ENCODE measurements around the gene RBBP5. TPM values are rescaled to one million over a fixed set of nuclear protein-coding genes. Genes with fewer than 3 reads are reported as not detected.

The RBBP5 gene
- total and polyA plus RNA-seq, 2 donors (not counting 1 experiment from before 2014, with no cell fraction given) = 6.8 to 18.5 TPM

GRCh38 chr1:205129447-205130029 is 7.8 kb upstream of the RBBP5 start:
- 100% methylated on average over 1 of the region's 4 CpGs for WGBS (ENCODE audit: insufficient coverage)
- Histone ChIP-seq H3K27ac (ENCODE audit: low read length in 2 of 2) (no peak overlapping the region), H3K4me3 (ENCODE audit: control extremely low read depth in 1 of 5, extremely low read depth in 1 of 5, insufficient read depth in 1 of 5, low read depth in 2 of 5, low read length in 4 of 5) (no peak overlapping the region), H3K4me2 (replicated peaks; ENCODE audit: low read depth, low read length, poor library complexity, severe bottlenecking) (no peak overlapping the region), H3K27me3 (replicated peaks in 1 of 4; ENCODE audit: control extremely low read depth in 1 of 4, control insufficient read depth in 3 of 4, insufficient read depth in 4 of 4, low read length in 3 of 4) (no peaks in the 10 kb centered on the region), H3K36me3 (replicated peaks in 1 of 2; ENCODE audit: control extremely low read depth in 1 of 2, control insufficient read depth in 1 of 2, extremely low read depth in 1 of 2, insufficient read depth in 2 of 2, low read length in 1 of 2) (no peaks in the 10 kb centered on the region), H3K79me2 (ENCODE audit: control insufficient read depth, insufficient read depth, low read length) (no peaks in the 10 kb centered on the region), H2AFZ (ENCODE audit: insufficient read depth, low read depth, low read length, poor library complexity, severe bottlenecking) (no peak overlapping the region), H3K9ac (ENCODE audit: low read length) (no peak overlapping the region), H3K9me3 (ENCODE audit: control extremely low read depth in 1 of 3, control insufficient read depth in 2 of 3, insufficient read depth in 1 of 3, low read length in 2 of 3) (no peaks in the 10 kb centered on the region), H3K4me1 (ENCODE audit: control insufficient read depth in 2 of 2, insufficient read depth in 2 of 2, low read length in 2 of 2) (peaks cover 14 to 21% of the 10 kb centered on the region in 2 donors), H4K20me1 (ENCODE audit: control insufficient read depth, insufficient read depth, low read length, poor library complexity, severe bottlenecking) (no peaks in the 10 kb centered on the region)
- TF ChIP-seq CTCF (IDR thresholded peaks at IDR 0.05) = no peak
- no peak for TF ChIP-seq EZH2 (IDR thresholded peaks at IDR 0.05; ENCODE audit: borderline replicate concordance, insufficient read depth, low read depth, low read length, poor library complexity, severe bottlenecking)
- Mint-ChIP-seq H3K27ac (no peak overlapping the region), H3K27me3 (no peaks in the 10 kb centered on the region), H3K4me3 (no peak overlapping the region), H3K4me1 (peaks cover 16% of the 10 kb centered on the region), H3K9me3 (ENCODE audit: insufficient read depth) (no peaks in the 10 kb centered on the region)
- ChIA-PET POLR2A (no interaction called here), CTCF (interaction anchor here (0.6 to 2.4 kb wide), 4 partner anchors 12 to 94 kb away, joined by 3 to 10 read pairs (median 5); no protein-coding TSS in a partner anchor)
- DNase-seq (no peak), ATAC-seq (ENCODE audit: low read depth) (no peak)
- intact Hi-C loops (cut with micrococcal nuclease) = loop anchor here (10.0 kb wide), 3 partner anchors 615 to 1265 kb away; partner anchors contain the start of genes RAB29 and SNRPE

DNA sequence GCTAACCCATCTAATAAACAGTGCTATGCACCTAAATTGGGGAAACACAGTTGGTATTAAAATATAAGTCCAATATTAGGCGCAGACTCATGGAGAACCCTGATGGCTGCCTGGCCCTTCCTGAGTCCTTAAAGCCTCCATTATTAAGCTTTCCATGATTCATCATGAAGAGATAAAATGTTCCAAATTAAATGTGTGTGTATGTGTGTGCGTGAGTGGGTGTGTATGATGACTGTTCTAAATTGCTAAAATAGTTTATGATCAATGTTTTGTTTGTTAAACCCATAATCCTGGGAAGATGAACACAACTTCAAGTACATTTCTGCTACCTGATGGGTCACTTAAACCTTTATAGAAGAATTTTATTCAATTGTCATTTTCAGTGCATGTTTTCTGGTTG is 6.3 kb upstream of the RBBP5 start:
- DNase-seq (no peak), ATAC-seq (ENCODE audit: low read depth) (no peak)
- Histone ChIP-seq H3K4me1 (ENCODE audit: control insufficient read depth in 2 of 2, insufficient read depth in 2 of 2, low read length in 2 of 2) (peaks cover 9 to 14% of the 10 kb centered on the region in 2 donors), H3K36me3 (replicated peaks in 1 of 2; ENCODE audit: control extremely low read depth in 1 of 2, control insufficient read depth in 1 of 2, extremely low read depth in 1 of 2, insufficient read depth in 2 of 2, low read length in 1 of 2) (no peaks in the 10 kb centered on the region), H2AFZ (ENCODE audit: insufficient read depth, low read depth, low read length, poor library complexity, severe bottlenecking) (no peak overlapping the region), H3K9me3 (ENCODE audit: control extremely low read depth in 1 of 3, control insufficient read depth in 2 of 3, insufficient read depth in 1 of 3, low read length in 2 of 3) (no peaks in the 10 kb centered on the region), H3K9ac (ENCODE audit: low read length) (no peak overlapping the region), H3K27me3 (replicated peaks in 1 of 4; ENCODE audit: control extremely low read depth in 1 of 4, control insufficient read depth in 3 of 4, insufficient read depth in 4 of 4, low read length in 3 of 4) (no peaks in the 10 kb centered on the region), H3K4me3 (ENCODE audit: control extremely low read depth in 1 of 5, extremely low read depth in 1 of 5, insufficient read depth in 1 of 5, low read depth in 2 of 5, low read length in 4 of 5) (no peak overlapping the region), H3K4me2 (replicated peaks; ENCODE audit: low read depth, low read length, poor library complexity, severe bottlenecking) (no peak overlapping the region), H3K79me2 (ENCODE audit: control insufficient read depth, insufficient read depth, low read length) (no peaks in the 10 kb centered on the region), H3K27ac (ENCODE audit: low read length in 2 of 2) (no peak overlapping the region), H4K20me1 (ENCODE audit: control insufficient read depth, insufficient read depth, low read length, poor library complexity, severe bottlenecking) (no peaks in the 10 kb centered on the region)
- ChIA-PET POLR2A (interaction anchor here (1.1 kb wide), 1 partner anchor 14 kb away, joined by 5 read pairs; no protein-coding TSS in a partner anchor), CTCF (no interaction called here)
- Mint-ChIP-seq H3K27ac (no peak overlapping the region), H3K9me3 (ENCODE audit: insufficient read depth) (no peaks in the 10 kb centered on the region), H3K4me3 (no peak overlapping the region), H3K4me1 (peaks cover 12% of the 10 kb centered on the region), H3K27me3 (no peaks in the 10 kb centered on the region)
- intact Hi-C loops (cut with micrococcal nuclease) = loop anchor here (10.0 kb wide), 3 partner anchors 617 to 1263 kb away; partner anchors contain the start of genes RAB29 and SNRPE
- TF ChIP-seq CTCF (IDR thresholded peaks at IDR 0.05) = no peak
- TF ChIP-seq EZH2 (IDR thresholded peaks at IDR 0.05; ENCODE audit: borderline replicate concordance, insufficient read depth, low read depth, low read length, poor library complexity, severe bottlenecking) = no peak
- no CpG with 5 or more reads among the region's 2 CpGs for WGBS (ENCODE audit: insufficient coverage)

Measured in B cell (primary cell).